GM21786 (cell line): ENCODE results near the gene TM6SF1.
"Not testable (repeated sequence)": the region's sequence is repeated elsewhere in the genome, so short reads cannot be mapped to it uniquely, and the experiment has no call there.

Experiments
- ATAC-seq: cut with Tn5 transposase; IDR thresholded peaks from one replicate; pipeline ENCODE4 v1.9.1; 2021; ENCODE audit not compliant: unreplicated experiment

The TM6SF1 gene

DNA sequence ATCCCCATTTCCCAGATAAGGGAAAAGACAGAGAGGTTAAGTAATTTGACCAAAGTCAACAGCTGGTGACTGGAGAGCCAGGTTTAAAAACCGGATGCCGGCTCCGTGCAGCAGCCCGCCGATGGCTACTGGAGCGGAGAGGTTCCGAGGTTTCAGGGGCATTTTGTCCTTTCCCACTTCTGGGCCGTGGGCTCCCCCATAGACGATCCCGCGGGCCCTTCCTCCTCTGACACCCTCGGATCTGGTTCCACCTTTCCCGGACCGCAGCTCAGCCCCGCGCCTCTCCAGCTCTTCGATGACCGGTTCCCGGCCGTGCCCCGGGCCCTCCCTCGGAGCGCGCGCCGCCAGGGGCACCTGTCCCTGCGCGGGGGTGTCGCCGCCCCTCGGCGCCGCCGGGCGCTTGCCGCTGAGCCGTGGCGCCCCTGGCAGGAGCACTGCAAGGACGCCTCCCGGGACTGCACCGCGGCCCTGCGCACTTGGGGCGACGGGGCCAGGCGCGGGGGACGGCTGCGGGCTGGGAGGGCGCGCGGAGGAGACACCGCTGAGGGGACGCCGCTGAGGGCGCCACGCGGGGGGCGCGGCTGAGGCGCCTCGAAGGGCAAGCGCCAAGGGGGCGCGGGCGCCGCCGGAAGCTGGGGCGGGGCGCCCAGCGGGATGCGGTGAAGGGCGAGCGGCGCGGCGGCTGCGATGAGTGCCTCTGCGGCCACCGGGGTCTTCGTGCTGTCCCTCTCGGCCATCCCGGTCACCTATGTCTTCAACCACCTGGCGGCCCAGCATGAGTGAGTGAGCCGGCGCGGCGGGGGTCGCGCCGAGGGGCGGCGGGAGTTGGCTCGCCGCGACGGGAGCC lies at the start of gene TM6SF1:
TM6SF1 (plus strand) TSS at position 652 of the 847 bp plus-strand sequence; CDS start at position 688, 36 bp downstream.
- no peak for ATAC-seq

DNA sequence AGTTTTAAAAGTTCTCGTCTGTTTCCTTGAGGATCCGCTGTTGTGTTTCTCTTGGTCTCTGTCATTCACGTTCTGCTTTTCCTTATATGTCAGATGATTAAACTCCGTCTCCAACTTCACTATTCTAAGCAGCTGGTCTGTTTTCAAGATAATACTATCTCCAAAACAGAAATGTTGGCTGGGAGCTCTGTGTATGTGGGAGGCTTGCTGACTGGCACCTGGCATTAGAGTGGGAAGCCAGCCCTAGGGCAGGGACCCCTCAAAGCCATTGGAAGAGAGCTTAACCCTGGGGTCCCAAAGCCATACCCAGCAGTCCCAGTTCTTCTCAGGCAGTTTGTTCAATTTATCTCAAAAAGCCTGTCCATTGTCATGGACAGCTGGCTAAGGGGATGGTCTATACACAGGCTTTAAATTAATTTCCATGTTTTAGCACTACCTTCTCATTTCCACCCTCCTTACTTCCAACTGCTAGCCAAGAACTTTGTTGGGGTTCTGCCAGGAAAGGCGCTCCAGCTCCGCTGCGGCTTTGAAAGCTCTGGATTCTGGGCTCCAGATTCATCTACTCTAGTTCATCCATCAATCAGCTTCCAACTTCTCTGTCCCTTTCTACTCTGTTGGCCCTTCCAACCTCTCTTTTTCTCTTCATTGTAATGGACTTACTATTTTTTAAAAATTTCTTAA lies 49.6 kb upstream of the TM6SF1 start:
- ATAC-seq, result no peak

DNA sequence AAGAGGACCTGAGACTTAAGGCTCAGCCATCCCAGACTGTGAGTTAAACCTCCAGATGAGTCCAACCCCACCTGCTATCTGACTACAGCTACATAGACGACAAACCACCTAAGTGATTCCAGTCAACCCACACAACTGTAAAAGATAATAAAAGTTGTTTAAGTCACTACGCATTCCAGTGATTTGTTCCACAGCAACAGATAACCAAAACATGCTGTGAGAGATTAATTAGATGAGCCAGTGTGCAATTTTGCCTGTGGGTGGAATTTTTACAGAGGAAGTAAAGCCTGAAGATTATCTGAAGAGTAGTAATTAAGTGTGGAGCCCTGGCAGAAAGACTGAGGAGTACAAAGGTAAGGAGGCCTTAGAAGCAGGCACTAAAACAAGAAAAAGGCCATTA lies 45.8 kb upstream of the TM6SF1 start:
- ATAC-seq, result no peak

DNA sequence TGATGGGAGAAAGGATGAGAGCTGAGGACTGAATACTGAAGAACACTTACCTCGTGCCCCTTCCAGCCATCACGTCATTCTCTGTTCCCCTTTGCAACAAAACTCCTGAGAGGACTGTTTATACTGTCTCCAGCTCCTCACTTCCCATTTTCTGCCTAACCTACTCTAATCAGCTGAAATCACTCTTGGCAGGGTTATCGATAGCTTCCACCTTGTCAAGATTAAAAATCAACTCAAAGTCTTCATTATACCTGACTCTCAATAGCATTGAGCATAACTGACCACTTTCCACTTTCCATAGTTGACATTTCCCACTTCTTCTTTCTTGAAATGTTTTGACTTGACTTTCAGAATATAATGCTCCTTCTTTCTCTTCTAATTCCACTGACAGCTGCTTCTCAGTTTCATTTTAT lies 44.7 kb upstream of the TM6SF1 start:
- no peak for ATAC-seq

DNA sequence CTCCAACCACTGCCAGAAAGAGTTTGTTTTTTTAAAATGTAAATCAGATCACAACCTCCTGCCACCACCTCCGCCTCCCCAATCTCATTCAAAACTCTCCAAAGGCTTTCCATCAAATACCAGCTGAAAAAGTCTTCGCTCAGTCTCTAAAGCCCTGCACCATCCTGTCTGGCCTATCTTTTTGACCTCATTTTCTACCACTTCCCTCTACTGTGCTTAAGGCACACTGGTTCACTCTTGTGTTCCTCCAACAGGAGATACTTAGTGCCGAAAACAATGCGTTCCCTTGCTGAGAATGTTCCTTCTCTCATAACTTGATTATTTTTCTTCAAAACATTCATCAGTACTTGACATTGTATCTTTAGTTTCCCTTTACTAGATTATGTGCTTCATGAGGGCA lies 43.9 kb upstream of the TM6SF1 start:
- no peak for ATAC-seq

DNA sequence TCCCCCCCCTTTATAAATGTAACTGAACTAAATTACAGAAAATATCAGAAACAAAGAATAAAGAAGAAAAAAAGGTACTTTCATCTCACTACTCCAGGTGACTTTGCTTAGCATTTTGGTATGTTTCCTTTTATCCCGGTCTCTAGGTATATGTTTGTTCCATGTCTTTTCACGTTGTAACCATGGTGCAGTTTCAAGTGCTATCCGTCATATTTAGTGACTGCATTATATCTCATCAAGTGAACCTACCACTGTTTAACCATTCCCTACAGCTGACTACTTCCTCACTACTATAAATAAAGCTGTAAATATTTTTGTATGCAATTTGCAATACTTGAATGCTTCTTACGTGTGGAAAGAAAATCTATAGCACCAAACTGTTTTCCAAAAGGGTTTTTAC lies 42.6 kb upstream of the TM6SF1 start:
- ATAC-seq, result no peak

DNA sequence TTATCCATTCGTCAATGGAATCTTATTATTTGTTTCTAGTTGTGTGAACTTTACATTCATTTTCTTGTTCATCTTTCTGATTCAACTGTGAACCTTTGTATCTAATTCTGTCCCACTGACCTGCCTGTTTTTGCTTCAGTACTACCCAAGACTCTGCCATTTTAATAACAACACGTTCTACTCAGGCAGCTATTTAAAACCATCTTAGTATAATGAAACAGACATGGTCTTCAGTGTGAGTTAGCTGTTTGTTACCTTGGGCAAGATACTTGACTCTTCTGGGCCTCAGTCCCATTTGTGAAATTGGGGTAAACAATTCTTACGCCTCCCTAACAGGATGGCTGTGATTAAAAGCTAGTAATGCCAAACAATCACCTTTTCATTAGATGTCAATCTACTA lies 42.0 kb upstream of the TM6SF1 start:
- ATAC-seq, result no peak

DNA sequence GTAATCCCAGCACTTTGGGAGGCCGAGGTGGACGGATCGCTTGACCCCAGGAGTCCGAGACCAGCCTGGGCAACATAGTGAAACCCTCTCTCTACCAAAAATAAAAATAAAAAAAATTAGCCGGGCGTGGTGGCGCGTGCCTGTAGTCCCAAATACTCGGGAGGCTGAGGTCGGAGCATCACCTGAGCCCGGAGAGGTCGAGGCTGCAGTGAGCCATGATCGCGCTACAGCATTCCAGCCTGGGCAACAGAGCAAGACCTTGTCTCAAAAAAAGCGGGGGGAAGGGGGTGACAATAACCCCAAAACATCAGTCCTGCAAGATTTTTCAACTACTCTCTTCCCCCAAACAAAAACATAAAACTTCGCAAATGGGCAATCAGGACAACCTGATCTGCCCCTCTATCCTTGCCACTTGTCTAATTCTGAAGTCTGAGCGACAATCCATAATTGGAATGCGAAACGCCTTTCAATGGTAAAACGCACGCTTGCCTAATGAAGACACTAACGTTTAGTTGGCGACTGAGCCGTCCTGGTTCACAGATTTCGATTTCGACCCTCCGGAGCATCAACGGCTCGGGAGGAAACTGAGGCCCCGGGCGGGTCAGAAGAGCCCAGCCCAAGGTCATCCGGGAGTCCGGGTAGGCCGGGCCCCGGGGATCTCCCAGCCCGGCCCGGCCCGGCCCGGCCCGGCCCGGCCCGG lies 41.3 kb upstream of the TM6SF1 start:
- no peak for ATAC-seq

DNA sequence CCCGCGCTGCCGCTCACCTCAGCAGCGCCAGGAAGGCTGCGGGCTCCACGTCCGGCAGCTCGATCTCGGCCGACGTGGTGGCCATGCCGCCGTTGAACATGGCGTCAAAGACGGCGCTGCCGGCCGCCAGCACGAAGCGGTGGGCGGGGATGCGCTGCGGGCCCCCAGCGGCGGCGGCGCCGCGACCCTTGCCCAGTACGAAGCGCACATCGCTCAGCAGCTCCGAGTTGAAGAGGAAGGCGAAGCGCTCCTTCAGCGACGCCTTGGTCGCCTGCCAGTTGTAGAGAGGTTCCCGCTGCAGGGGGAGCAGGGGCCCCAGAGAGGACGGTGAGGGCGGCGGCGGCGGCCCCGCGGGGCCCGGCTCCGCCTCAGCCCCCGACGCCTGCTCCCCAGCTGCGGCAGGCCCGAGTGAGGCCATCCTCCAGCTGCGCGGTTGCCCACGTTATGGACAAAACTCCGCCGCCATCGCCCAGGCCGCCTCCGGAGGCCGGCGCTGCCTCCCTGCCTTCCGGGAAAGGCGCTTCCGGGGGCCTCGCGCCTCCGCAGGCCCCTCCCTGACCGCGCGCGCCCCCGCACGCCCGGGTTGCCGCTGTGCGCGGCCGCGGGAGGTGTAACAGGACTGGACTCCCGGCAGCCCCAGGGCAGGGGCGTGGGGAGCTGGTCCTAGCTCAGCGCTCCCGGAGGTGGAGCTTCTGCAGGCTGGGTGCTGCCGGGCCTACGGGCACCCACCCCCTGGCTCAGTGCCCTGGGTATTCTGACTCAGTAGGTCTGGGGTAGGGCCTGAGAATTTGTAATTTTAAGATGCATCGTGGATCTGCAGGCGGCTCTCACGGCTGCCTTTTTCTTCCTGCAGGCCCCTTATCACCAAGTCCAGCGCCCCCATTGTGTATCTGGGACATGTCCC lies 40.5 kb upstream of the TM6SF1 start, which contains the start of gene BTBD1:
BTBD1 (minus strand) TSS at position 519 of the 904 bp plus-strand sequence; CDS start at position 418, 101 bp downstream.
- peak; percentile 81 for ATAC-seq

DNA sequence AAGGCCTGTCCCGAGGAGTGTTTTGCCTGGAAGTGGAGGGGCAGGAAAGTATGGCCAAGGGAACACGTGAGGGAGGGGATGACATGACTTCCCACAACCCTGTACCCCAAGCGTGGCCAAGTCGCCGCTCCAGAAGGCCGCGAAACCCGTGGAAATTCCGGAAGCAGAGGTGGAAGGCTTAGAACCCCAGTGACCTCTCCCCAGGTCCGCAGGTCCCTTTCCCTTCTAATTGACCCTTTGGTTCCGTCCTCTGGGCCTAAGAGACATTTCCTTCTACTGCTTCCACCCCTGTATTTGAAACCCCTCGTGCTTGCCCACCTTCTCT lies 39.8 kb upstream of the TM6SF1 start:
- no peak for ATAC-seq

DNA sequence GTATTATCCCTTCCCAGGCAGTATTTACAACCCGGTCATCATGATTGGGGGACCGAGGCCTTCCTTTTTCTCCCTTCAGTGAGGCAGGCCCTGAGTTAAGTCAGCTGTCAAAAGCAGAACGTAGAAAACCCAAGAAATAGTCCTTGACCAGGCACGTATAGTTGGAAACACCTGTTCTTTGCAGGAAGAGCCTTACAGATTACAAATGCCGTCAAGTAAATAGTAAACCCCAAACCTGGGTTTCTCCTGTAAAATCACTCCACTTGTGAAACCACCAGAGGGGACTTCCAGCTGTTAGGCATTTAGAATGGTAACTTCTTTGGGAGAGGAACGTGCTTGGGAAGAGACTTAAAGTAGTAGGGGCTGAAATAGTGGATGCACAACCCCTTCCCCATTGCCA lies 39.4 kb upstream of the TM6SF1 start:
- no peak for ATAC-seq

DNA sequence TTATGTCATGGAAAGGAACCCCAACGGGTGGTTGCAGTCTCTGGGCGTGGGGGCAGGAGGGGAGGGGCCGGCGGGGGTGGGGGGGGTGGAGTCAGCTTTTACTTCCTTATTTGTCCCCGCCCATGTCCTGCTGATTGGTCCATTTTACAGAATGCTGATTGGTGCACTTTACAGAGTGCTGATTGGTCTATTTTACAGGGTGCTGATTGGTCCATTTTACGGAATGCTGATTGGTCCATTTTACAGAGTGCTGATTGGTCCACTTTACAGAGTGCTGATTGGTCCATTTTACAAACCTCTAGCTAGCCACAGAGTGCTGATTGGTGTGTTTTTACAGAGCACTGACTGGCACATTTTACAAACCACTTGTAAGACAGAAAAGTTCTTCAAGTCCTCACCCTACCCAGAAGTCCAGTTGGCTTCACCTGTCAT lies 38.2 kb upstream of the TM6SF1 start:
- ATAC-seq, result not testable (repeated sequence)

DNA sequence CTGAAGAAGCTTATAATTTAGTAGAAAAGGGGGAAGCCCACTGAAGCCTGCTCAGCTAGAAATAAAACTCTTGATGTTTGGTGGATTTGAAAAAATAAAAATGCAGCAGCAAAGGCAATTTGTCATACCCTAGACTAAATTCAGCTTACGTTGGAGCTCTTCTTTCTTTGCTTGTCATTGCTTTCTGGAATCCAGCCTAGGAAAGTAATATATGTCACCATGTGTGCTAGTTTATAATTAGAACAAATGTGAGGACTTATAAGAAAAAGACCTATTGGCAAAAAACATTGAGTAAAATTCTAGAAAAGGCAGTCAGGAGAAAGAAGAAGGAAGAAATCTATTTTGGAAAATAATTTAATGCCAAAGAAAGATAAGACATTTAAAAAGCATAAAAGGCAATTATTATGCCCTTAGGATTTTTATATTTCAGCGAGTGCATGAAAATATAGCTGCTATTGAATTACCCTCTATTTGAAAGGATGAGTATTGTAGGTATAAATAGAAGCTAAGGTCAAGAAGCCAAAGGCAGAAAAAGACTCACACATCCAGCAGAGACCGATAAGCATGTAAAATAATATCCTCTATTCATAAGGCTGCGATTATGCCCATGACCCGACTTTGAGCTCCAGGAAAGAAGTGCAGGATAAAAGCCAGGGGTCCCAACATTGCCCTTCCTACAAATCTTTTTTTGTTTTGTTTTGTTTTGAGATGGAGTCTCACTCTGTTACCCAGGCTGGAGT lies 29.8 kb upstream of the TM6SF1 start:
- no peak for ATAC-seq

DNA sequence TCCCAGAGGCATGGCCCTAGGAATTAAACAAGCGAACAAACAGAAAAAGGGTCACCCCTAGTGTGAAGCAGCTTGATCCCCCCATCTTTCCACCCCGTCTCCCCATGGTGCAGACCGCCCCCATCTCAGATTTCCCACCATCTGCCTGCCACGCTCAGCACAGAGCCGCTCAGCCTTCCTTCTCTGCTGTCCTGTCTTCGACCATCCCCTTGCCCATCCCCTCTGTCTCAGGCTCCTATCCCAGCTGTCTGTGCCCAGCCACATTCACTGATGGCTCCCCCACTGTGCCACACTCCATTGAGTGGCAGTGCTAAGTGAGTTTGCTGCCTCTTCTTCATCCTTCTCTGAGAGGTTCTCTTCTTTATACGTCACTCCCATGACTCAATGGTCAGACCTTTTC lies 28.7 kb upstream of the TM6SF1 start:
- no peak for ATAC-seq

DNA sequence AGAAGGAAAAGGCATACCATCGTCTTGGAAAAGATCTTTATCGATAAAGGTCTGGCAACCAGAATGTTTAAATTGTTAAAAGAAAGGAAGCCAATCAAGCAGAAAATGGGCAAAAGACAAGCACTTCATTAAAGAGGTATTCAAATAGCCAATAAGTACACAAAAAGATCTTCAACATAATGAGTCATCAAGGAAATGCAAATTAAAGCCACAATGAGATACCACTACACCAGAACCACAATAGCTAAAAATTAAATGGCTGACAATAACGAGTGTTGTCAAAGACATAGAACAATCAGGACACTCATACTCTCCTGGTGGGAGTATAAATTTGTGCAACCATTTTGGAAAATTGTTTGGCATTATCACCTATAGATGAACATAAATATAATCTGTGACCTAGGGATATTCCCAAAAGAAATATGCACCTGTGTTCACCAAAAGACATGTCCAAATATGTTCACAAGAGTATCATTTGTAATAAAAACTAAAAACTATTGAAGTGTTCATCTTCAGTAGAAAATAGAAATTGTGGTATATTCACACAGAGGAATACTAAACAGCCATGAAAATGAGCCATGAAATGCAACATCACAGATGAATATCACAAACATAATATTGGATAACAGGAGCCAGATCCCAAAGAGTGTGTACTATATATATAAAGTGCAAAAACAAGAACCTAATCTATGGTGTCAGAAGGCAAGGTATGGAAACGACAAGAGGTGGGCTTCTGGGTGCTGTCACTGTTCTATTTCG lies 26.0 kb upstream of the TM6SF1 start:
- ATAC-seq, result no peak

DNA sequence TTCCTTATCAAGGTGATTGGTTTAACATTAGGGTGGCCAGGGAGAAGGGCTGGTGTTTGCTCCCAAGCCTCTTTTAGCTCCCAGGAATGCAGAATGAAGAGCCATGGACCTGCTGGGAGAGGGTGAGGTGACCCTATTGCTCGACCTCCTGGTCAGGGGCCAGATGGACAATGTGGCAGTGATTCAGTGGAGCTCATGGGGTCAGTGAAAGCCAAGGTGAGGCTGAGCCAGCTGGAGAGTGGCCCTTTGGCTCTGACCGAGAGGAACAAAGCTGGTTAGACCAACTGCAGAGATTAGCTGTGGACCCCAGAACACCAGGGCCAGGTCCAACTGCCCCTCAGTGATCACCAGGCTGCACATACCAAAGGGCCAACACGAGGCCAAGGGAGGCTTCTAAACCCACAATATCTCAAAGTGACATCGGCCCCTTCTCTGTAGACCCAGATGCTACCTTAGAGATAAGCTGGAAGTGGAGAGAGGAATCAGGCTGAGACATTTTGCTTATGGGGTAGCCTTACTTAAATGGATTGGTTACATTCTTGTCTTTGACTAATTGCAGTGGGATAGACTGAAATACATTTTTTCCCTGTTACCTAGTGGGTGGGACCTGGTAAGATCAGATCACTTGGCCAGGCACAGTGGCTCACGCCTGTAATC lies 24.6 kb upstream of the TM6SF1 start:
- ATAC-seq, result no peak

DNA sequence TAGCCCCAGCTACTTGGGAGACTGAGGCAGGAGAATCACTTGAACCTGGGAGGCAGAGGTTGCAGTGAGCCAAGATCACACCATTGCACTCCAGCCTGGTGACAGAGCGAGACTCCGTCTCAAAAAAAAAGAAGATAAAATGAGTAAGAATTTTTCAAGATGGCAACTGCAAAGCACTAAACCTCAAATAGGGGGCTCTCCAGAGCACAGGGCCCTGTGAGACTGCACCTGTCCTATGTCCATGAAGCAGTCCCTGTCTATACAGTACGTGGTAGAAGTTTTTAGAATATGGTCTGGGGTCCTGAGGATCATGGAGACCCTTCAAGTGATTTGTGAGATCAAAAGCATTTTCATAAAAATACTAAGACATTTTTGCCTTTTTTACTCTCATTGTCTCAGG lies 22.0 kb upstream of the TM6SF1 start:
- not testable (repeated sequence) for ATAC-seq

DNA sequence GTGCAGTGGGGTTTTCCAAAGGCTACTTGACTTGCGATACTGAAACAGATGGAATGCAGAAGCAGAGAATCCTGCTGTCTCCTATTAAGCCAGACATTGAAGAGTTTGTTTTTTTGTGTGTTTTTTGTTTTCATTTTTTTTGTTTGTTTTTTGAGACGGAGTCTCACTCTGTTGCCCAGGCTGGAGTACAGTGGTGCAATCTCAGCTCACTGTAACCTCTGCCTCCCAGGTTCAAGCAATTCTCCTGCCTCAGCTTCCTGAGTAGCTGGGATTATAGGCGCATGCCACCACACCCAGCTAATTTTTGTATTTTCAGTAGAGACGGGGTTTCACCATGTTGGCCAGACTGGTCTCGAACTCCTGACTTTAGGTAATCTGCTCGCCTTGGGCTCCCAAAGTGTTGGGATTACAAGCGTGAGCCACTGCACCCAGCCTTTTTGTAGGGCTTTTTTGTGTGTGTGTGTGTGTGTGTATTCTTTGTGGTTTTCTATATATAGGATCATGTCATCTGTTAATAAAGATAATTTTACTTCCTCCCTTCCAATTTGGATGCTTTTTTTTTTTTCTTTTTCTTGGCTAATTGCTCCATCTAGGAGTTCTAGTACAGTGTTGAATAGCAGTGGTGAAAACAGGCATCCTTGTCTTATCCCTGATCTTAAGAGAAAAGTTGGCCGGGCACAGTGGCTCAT lies 21.4 kb upstream of the TM6SF1 start:
- not testable (repeated sequence) for ATAC-seq
